Tongue (tissue), 2 donors: ENCODE measurements around the gene ITGB2. TPM values are rescaled to one million over a fixed set of nuclear protein-coding genes. Genes with fewer than 3 reads are reported as not detected.

ENCODE experiments used
- DNase-seq: peaks from one replicate; pipeline ENCODE4 v3.0.0-alpha.2; 2015
- total RNA-seq: library from RNA; depleted of rRNA; stranded (reverse); fragments of >200 nt; gene quantifications from one replicate; pipeline ENCODE4 v1.2.3, GENCODE V29; 2014

The ITGB2 gene
- total RNA-seq, 1 donor from 2014 or later, result 17.3 TPM

DNA sequence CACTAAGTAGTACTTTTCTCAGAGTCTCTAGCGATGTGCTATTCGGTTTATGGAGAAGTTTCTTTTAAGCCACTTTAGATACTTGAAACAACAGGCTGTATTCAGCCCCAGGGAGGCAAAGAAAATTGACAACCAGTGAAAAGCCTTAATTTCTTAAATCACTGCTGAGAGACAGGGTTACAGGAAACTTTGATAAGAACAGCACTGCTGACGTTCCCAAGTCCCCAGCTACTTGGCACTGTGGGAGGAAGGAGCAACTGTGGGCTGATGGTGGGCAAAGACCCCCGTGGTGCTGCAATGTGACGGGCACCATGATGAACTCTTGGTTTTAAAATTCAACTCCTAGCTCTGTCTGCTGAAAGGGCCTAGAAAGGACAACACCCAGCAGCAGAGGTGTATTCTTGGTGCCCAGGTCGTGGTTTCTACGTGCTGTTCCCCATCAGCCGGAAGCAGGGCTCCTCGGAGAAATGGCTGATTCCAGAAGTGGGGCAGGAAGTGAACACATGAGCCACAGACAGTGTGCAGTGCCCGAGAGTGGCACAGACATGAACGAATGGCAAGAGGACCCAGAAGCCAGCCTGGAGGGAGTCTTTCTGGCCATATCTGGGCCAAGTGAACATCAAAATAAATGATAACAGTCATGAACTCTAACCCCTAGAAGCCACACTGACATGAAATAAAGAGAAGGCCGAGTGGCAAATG is 52.5 kb downstream of the ITGB2 start:
- no peak for DNase-seq

DNA sequence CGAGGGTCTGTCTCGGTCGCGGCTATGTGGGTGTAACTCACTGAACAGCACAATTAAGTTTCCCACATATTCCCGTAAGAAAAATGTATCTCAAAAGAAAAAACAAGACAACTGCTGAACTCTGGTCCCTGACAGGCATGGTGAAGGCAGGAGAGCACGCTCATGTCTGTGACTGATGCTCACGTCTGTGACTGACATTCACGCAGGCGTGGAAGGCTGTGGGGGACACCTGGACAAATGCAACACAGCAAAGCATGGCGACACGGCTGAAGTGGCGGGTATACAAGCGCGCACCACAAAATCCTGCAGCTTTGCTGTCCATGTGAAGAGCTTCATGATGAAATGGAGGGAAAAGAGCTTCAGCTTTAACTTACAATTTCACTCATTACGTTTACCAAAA is 53.2 kb downstream of the ITGB2 start:
- DNase-seq, result no peak

DNA sequence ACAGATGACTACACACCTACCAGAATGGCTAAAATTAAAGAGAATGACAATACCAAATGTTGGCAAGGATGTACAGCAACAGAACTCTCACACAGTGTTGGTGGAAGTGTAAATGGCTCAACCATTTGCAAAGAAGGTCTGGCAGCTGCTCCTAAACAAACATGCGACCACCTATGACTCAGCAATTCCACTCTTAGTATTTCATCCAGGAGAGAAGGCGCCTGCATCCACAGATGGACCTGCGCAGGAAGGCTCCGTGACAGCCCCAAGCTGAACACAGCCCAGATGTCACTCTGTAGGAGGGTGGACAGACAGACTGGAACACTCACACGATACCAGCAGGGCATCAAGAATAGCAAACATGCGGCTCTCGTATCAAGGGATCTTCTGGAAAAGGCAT is 53.9 kb downstream of the ITGB2 start:
- DNase-seq, result no peak

DNA sequence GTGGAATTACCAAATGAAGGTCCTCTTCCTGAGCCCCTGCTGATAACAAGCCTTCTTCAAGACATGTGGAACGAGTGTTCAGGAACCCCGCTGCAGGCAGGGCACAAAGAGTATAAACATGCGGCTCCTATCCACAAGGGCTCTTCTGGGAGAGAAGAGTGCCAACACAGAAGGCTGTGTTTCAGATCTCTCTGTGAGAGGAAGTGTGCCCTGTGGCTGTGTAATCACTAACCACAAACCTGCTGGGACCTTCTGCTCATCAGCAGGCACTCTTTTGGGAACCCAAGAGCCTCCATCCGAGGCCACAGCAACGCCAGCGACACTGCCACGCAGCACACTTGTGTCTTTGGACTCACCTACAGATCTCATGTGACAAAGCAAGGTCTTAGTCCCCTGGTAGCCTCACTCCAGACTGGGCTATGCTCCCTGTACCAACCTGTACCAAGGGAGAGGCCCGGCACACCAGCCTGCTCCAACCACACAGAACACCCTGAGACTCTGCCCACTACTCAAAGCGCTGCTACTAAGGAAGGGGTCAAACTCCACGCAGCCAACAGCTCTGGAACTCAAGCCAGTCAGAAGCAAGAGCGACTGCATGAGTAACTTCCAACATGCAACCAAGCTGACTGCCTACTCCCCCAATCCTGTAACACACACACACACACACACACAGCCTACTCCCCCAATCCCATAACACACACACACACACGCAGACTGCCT is 55.0 kb downstream of the ITGB2 start:
- DNase-seq, result no peak

DNA sequence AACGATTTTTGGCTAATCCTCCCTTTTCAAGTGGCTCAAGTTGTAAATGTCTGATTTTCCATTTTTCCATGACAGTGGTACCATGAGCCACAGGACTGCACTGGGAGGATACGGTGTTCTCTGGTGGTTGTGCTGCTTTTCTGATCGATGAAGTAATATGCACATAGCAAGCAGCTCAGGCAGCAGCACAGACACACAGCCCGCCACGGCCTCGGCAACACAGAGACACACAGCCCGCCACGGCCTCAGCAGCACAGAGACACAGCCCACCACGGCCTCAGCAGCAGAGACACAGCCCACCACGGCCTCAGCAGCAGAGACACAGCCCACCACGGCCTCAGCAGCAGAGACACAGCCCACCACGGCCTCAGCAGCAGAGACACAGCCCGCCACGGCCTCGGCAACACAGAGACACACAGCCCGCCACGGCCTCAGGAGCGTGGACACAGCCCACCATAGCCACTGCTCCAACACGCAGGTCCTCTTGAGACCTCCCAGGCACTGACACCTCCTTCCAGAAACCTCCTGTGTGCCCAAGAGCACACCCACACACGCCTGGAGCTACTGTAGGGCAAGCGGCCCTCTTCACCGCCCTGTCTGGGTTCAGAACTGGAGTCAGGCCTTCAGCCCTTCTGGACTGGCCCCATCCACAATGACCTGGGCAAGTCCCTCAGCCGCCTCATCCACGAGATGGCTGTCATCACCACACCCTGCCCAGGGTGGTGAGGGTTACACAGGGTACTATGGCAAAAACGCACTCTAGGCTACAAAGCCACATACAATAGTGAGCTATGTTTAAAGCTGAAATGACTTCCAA is 57.6 kb downstream of the ITGB2 start:
- no peak for DNase-seq

DNA sequence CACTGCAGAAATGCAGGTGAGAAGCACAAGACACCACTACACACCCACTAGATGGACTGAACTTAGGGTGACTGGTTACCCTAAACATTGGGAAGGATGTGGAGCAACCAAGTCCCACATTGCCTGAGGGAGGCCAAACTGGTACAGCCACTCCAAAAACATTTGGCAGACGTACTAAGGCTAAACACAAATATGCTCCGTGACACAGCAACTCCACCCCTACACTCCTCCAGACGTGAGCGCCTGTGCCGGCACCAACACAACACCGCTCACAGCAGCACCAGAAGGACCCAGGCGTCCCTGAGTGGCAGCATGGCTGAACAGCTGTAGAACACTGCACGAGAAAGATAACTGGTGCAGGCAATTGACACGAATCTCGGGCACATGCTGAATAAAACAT is 61.9 kb downstream of the ITGB2 start:
- no peak for DNase-seq

DNA sequence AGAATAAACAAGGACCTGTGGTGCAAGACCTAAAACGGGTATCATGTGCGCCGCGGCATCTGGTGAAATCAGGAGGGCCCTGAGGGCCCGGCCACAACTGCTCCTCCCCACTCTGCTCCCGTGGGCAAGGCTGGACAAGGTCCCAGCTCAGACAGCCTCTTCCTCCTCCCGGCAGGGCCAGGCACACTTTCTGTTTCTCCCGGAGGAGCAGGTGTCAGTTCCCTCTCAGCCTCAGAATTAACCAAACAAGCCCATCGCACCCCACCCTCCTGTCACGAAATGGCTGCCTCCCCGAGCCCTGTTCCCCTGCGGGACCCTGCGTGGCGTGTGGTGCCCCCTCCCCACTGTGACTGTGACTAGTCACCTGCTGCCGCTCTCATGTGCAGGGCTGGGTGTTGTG is 62.4 kb downstream of the ITGB2 start:
- no peak for DNase-seq

DNA sequence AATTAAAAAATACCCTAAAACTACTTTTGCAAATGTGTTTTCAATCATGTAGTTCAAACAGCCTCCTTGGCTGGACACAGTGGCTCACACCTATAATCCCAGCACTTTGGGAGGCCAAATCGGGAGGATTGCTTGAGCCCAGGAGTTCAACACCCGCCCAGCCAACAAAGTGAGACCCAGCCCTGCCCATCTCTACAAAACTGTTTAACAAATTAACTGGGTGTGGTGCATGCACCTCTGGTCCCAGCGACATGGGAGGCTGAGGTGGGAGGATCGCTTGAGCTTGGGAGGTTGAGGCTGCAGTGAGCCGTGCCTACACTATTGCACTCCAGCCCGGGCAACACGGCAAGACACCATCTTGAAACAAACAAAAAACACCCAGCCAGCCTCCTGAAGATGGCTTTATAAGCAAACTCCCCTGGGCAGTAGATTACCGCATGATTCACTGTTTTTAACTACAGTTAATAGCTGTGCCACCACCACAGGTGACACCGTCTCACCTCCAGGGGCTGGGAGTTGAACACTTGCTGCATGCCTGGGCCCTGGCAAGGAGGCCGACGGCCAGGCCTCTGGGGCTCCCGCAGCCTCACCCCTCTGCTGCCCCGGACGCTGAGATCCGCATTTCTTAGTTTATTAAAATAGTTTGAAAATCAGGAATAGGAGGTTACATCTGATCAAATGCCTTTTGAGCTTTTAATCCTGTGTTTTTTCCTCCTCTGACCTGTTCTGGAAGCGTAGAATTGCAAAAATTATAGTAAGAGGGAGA is 63.4 kb downstream of the ITGB2 start:
- no peak for DNase-seq

DNA sequence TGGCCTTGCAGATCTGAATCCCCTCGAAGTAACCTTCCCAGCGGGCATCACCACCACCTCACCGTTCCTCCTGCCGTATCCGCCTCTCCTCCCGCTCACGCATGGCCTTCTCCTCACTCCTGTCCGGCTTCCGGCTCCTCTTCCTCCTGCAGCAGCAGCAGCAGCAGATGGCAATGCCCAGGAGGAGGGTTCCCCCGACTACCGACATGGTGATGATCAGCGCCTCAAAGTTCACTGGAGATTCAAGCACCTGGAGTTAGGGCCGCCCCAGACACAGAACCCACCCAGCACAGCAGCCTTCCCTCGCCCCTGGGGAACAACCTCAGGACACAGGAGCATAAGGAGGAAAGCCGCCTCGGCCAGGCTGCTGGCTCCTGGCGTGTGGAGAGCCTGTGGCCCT is 64.6 kb downstream of the ITGB2 start:
- DNase-seq, result no peak

DNA sequence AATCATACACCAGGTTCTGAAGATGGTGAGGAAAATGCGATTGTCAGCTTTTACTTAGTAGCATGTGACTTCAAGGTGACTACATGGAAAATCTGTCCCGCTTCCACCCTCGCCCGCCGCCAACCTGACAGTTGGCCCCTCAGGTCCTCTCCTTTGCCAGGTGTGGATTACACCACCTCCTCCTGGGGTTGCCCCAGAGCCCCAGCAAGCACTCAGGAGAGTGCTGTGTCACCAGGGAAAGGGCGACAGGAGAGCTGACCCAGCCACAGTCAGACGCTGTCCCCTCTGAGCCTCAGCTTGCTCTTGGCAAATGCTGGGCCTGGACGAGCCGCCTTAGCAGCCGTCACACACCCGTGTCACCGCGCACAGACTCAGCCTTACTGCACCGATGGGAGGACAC is 65.1 kb downstream of the ITGB2 start:
- no peak for DNase-seq

DNA sequence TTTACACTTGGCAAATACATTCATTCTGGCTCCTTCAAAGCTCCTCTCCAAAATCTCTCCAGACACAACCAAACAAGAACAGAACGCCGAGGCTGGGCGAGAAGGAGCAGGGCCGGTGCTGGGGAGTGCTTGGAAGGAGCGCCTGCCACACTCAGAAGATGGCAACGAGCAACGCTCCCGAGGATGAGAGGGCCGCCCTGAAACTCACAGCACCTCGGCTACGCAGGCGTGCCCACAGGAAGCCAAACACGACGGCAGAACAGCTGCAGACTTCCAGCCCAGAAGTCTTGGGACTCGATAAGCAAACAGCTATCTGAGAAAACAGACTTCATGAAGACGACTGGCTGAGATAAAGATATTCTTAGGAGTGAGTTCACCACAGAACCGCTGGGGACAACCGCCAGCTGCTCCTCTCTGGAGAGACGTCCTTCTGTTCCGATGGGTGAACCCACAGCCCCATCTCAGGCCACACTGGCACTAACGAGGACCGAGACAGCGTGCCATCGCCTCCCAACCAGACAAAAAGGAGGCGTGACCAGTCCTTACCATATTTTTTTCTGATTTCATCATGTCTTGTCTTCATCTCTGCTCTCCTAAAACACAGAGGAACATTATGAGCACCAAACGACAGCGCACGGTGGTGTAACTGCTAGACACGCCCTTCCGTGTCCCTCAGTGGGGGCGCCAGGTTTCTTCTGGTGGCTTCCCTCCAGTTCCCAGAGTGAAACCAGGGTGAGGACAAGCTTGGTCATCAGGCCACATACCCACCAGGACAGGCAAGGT is 65.8 kb downstream of the ITGB2 start:
- DNase-seq, result no peak

DNA sequence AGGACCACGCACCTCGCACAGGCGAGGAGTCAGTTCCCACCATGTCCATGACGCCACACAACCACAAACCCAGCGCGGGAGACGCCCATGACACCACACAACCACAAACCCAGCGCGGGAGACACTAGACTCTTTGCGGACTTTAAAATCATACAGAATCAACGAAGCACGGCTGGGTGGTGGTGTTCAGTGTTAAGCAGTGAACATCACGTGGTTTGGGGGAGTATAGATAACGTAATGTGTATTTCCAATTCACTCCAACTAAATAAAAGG is 66.4 kb downstream of the ITGB2 start:
- no peak for DNase-seq

DNA sequence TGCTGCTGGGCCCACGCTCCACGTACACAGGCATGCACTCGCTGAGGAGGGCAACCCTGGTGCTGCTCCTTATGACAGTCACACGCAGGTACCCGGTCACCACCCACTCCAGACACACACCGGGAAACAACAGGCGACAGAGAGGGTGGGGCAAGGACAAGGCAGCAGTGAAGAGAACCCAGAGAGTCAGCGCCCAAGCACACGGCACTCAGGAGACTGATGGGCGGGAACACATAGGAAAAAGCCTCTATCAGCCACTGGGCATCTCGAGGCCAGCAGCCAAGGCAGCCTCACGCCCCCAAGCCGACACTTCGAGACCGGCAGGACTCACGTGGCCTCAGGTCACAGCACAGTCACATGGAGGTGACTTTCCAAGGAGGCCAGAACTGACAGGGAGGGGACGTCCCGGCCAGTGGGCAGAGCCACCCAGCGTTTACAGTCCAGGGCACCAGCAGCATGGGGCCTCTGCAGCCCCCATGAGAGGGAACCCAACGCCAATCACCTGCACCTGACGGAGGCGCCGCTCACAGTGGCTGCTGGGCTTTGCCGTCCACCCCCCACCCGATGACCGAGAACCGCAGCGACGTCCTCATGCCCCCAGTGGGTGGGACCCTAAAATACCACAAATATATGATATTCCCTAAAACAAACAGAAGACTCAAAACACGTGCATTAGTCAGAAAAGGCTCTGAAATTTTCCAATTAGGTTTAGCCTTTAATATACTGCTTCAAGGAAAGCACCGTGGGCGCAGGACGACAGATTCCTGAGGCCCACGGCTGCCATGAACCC is 66.9 kb downstream of the ITGB2 start:
- no peak for DNase-seq

DNA sequence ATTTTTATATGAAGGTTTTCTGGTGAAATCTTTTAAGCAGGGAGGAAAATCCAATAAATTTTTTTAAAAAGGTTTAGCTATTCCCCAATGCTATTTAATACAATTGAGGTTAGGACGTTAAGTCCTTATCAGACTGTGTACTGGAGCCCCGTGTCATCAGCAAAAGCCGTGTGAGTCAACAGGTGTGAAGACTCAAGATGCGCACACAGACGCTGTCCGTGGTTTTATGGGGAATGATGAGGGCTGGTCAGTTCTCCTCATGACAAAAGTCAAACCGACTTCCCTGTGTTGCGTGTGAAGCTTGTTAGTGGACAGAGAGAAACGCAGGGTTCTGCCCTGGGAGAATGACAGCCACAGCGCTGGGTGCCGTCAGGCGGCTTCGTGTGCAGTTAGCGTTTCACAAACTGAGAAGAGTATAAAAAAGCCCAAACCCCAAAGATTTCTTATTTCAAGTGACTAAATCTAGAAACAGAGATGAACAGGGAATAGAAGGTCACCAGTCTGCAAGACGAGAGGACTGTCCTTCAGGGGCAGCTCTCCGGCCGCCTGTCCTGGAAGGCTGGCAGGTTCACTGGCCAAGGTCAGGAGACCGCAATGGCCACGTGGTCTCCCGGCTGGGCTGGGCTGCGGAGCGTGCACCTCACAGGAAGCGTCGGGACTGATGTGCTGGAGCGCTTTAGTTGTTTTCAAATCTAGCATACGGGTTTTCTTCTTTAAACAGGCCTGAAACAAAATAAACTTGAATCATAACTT is 69.6 kb downstream of the ITGB2 start:
- DNase-seq, result no peak

DNA sequence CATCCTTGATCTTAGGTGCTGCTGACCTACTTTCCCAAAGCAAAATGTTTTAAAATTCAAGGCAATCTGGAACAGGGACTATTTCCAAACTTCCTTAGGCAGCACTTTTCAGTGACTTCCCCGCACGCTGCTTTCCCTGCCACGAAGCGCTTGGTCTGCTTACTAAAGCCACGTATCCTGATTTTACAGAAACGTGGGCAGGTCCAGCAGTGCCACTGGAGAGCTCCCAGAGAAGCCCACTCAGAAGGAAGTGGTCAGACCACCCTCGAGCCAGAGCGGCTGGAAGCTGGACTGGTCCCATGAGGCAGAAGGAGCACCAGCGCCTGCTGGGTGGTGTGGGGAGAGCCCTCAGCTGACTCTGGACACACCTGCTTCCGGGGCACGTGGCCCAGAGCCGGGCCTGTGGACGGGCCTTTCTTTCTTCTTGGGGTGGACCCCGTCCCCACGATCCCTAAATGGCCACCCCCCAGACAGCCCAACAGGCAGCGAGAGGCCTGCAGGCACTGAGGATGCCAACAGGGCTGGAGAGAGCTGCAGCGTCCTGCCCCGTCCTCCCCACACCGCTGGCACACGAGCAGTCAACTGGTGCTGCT is 70.4 kb downstream of the ITGB2 start:
- no peak for DNase-seq

DNA sequence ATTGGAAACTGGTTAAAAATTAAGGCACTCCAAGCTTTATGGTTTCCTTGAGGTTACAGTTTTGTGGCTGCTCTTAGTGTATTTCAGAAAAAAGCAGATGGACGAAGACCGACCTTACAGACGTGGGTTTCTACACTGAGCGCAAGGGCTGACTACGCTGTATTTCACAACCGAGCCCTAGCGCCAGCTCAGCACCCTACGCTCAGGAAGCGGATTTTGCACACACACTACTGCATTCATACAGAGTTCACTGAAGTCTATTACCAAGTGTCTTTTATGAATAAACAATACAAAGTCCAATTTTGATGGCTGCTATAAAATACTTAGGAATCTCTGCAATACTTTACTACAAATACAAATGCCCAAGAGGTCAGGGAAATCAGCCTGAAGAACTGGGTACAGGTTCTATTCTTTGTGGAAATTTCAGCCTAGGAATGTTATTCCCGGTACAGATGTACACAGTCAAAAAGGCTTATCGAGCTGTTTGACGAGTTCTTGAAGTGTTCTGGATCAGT is 71.0 kb downstream of the ITGB2 start:
- no peak for DNase-seq

DNA sequence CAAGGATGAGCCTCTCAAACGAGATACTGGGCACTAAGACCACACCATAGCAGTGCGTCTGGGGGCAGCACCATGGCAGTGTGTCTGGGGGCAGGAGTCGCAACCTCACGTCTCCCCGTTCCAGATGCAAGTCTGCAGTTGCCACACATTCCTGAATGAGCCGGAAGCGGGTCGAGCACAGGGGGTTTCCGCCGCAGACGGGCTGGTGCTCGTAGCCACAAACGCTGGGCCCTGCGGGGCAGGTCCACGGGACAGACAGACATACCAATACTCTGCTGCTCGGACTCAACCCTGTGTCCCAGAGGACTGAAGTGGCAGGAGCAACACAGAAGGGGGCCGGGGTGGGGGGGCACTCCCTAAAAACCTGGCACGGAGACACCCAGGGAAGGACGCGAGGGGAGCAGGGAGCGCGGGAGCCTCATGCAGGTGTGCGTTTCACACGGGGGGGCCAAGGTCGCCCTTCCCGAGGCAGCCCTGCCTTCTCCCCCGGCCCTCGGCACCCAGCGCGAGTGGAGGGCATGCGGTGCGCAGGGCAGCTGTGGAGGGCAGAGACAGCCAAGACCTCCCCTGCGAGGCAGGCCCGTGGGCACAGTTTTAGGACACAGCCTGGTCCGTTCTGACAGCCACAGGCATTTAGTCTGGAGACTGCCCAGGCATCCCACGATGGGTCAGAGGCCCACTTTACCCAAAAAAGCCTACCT is 71.7 kb downstream of the ITGB2 start:
- DNase-seq, result no peak

DNA sequence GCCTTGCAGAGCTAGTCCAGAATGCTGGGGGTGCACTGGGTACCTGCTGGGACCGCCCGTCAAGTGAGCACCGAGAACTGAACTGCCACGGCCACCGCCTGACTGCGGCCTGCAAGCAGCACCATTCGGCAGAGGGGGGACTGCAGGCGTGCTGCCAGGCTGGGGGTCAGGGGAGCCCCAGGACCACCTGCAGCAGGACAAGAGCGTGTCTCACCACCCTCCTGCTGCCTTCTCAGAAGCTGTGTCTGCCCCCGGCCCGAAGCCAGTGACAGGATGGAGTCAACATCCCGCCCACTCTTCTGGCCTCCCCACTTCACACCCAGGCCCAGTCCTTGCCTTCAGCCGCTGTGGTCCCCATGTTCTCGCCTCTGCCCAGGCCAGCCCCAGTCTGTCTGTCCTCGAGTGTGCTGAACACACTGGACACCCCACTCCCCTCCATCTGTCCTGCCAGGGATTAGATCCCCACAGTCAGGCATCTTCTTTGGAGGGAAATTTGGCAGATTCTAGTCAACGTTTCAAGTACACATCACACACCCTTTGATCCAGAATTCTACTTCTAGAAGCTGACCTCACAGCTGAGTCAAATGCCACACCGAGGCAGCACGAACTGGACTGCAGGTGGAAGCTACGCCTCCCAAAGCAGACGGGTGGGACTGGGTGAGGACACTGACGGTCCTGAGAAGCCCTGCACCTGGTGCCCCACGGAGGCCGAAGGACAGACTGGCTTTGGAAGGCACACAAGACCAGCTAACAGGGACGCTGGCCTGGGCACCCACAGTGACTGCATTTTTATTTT is 73.2 kb downstream of the ITGB2 start:
- DNase-seq, result no peak
